ENCODE data around the gene WBP1L. TPM values are rescaled to one million over a fixed set of nuclear protein-coding genes. Genes with fewer than 3 reads are reported as not detected.
A peak's percentile ranks its signal among the peaks of the same experiment; 100 is the strongest.

The WBP1L gene
- total and polyA plus RNA-seq, 2 of the 13 experiments (the other 11 are each of a cell fraction or from before 2014, with no cell fraction given): 8.3 to 12.3 TPM

- TF ChIP-seq ZBTB14 (CRISPR knock-in tag; IDR thresholded peaks at IDR 0.05) (no peak), ZNF142 (CRISPR knock-in tag; IDR thresholded peaks at IDR 0.05) (no peak), ZNF878 (CRISPR knock-in tag; IDR thresholded peaks at IDR 0.05) (no peak), SOX13 (IDR thresholded peaks at IDR 0.05) (no peak), SOX13 (CRISPR knock-in tag; conservative IDR thresholded peaks at IDR 0.05 in 1 of 2, IDR thresholded peaks at IDR 0.05 in 1 of 2) (peak in 1 of 2 experiments; percentile 30; a peak in 1 of 4 replicates), ZNF709 (CRISPR knock-in tag; IDR thresholded peaks at IDR 0.05) (no peak), ZNF687 (CRISPR knock-in tag; IDR thresholded peaks at IDR 0.05) (peak; percentile 24; the same call in 1 of the 2 replicates), ZNF574 (CRISPR knock-in tag; IDR thresholded peaks at IDR 0.05) (0 out of 2 replicates have a peak, but pooled peaks have one; percentile 16), PATZ1 (CRISPR knock-in tag; IDR thresholded peaks at IDR 0.05) (peak; percentile 66; the same call in 1 of the 2 replicates)
- TF ChIP-seq, protein P1, sequence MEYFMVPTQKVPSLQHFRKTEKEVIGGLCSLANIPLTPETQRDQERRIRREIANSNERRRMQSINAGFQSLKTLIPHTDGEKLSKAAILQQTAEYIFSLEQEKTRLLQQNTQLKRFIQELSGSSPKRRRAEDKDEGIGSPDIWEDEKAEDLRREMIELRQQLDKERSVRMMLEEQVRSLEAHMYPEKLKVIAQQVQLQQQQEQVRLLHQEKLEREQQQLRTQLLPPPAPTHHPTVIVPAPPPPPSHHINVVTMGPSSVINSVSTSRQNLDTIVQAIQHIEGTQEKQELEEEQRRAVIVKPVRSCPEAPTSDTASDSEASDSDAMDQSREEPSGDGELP (IDR thresholded peaks at IDR 0.05; ENCODE audit: borderline replicate concordance, low read depth): peak; percentile 67; the same call in 1 of the 2 replicates
Observed at GRCh38 chr10:102776779-102777456, 33.2 kb downstream of the WBP1L start (continued).
